BJ (cell line): ENCODE measurements around the gene TP53I11. TPM values are rescaled to one million over a fixed set of nuclear protein-coding genes. Genes with fewer than 3 reads are reported as not detected.

ENCODE experiments used
- CTCF ChIA-PET: fragments of 350-600 bp; formaldehyde crosslinking; extraction: SDS; loops from one replicate; lab custom pipeline; 2021; ENCODE audit warnings: antibody characterized with exemption, inconsistent platforms; lab: Yijun Ruan, JAX
- POLR2A ChIA-PET: fragments of 300-600 bp; sonication (Branson Sonifier 250); formaldehyde crosslinking; extraction: SDS; loops from one replicate; lab custom pipeline; 2021; ENCODE audit warnings: antibody characterized with exemption; lab: Charles Lee
- DNase-seq: peaks from one replicate; pipeline ENCODE4 v3.0.0-alpha.2; 2011; ENCODE audit warnings: low read depth
- H3K27me3 ChIP-seq: 2 replicates; pipeline ENCODE4 v1.6.0; 2011; ENCODE audit warnings: low read length; ENCODE audit not compliant: control insufficient read depth, insufficient read depth
- H3K36me3 ChIP-seq: 2 replicates; pipeline ENCODE4 v1.5.1; 2011; ENCODE audit warnings: low read length; ENCODE audit not compliant: control insufficient read depth, insufficient read depth
- H3K4me3 ChIP-seq: 2 replicates; pipeline ENCODE4 v1.5.1; 2011; ENCODE audit warnings: low read depth, mild to moderate bottlenecking, control low read depth, low read length
- CTCF ChIP-seq: IDR thresholded peaks from 2 replicates; pipeline ENCODE4 v1.5.1; 2011; ENCODE audit warnings: low read depth, mild to moderate bottlenecking, control low read depth, inconsistent platforms, low read length, moderate library complexity; ENCODE audit not compliant: insufficient read depth
- polyA plus RNA-seq: library from polyadenylated mRNA; depleted of rRNA; stranded (reverse); fragments of >200 nt; gene quantifications from 2 replicates; pipeline ENCODE4 v1.2.3, GENCODE V29; 2011

Gene TP53I11
- polyA plus RNA-seq, 1 experiment, result 29.6 TPM

GRCh38 chr11:44946263-44946662 lies 4.4 kb downstream of the TP53I11 start:
- Histone ChIP-seq H3K27me3 (no peaks in the 10 kb centered on the region), H3K36me3 (peaks cover 8% of the 10 kb centered on the region), H3K4me3 (no peak overlapping the region)
- no peak for DNase-seq
- ChIA-PET POLR2A (no interaction called here), CTCF (interaction anchor here (3.6 to 24.5 kb wide), 3 partner anchors 9 to 155 kb away, joined by 22 to 1245 read pairs (median 48); no protein-coding TSS in a partner anchor)
- TF ChIP-seq CTCF, result no peak

DNA sequence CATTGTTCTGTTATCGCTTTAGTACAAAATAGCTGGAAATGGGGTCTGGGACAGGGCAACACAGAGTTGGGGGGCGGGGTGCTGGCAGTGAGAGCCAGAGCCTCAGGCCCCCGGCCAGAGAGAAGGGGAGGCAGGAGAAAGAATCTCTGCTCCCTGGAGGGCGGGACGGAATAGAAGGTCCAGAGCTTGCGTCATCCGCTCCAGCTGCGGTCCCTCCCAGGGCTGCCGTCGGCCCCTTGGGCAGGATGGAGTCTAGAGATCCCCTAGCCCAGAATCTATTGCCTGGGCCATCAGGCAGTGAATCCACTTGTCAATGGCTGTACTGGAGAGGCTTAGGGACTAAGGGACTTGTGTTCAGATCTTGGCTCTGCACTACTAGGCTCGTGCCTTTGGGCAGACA lies 5.0 kb downstream of the TP53I11 start:
- Histone ChIP-seq H3K4me3 (no peak overlapping the region), H3K36me3 (peaks cover 9% of the 10 kb centered on the region), H3K27me3 (no peaks in the 10 kb centered on the region)
- no peak for DNase-seq
- no peak for TF ChIP-seq CTCF
- ChIA-PET CTCF (interaction anchor here (3.6 to 24.5 kb wide), 3 partner anchors 8 to 155 kb away, joined by 22 to 1245 read pairs (median 48); no protein-coding TSS in a partner anchor), POLR2A (no interaction called here)

GRCh38 chr11:44944853-44945235 lies 5.8 kb downstream of the TP53I11 start:
- Histone ChIP-seq H3K4me3 (no peak overlapping the region), H3K36me3 (peaks cover 9% of the 10 kb centered on the region), H3K27me3 (no peaks in the 10 kb centered on the region)
- ChIA-PET POLR2A (no interaction called here), CTCF (interaction anchor here (5.0 to 24.5 kb wide), 2 partner anchors 8 to 156 kb away, joined by 48 to 1245 read pairs; no protein-coding TSS in a partner anchor)
- DNase-seq, result no peak
- TF ChIP-seq CTCF, result no peak

DNA sequence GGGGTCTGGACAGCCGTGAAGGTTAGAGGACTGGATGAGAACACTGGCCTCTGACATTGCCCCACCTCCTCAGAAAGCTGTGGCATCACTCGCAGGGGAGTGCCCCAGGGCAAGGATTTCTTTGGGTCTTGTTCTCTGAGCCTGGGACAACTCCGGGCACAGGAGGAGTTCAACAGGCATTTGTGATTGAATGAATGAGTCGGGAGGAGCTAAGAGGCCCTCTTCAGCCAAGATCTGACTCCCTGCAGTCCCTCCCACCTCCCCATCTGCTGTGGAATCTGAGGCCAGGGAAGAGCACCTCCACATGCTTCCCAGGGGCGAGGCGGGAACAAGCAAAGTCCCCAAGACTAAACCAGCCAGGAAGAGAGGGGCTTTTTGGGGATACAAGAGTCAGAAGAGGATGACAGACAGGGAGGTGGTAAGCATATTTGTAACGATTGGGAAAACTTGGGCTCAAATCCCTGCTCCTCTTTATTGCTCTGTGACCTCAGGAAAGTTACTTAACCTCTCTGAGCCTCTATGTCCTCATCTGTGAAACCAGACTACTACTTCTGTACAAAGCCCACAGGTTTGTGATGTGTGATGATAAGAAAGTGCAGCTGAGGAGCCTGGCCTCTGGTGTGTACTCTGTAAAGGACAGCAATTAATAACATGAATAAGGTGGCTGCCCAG lies 6.4 kb downstream of the TP53I11 start:
- POLR2A ChIA-PET, result no interaction called here

More for the DNA sequence above, 6.4 kb downstream of the TP53I11 start:
- CTCF ChIA-PET, result interaction anchor here (5.0 to 24.5 kb wide), 2 partner anchors 7 to 157 kb away, joined by 48 to 1245 read pairs; no protein-coding TSS in a partner anchor
- H3K27me3 ChIP-seq, result no peaks in the 10 kb centered on the region
- no peak overlapping the region for H3K4me3 ChIP-seq
- DNase-seq, result no peak
- peaks cover 9% of the 10 kb centered on the region for H3K36me3 ChIP-seq
- TF ChIP-seq CTCF, result no peak
